Sigmoid colon (tissue), 7 donors: ENCODE measurements around the gene PLEKHG2. TPM values are rescaled to one million over a fixed set of nuclear protein-coding genes. Genes with fewer than 3 reads are reported as not detected.

Experiments used
- DNase-seq: peaks from one replicate; pipeline ENCODE4 v3.0.0-alpha.2; 2019
- H3K27ac ChIP-seq, 4 donors: fragments of 200-600 bp; sonication (generic); one replicate each; pipeline ENCODE4 v1.5.1; 2016 to 2019; ENCODE audit warnings: mild to moderate bottlenecking in 1 of 4
- H3K27me3 ChIP-seq, 3 donors: fragments of 200-600 bp; sonication (generic); one replicate each; pipeline ENCODE4 v1.5.1; 2019; ENCODE audit warnings: mild to moderate bottlenecking in 1 of 3
- H3K36me3 ChIP-seq, 4 donors: fragments of 200-600 bp; sonication (generic); one replicate each; pipeline ENCODE4 v1.5.1; 2016 to 2019
- H3K4me1 ChIP-seq, 4 donors: fragments of 200-600 bp; sonication (generic); one replicate each; pipeline ENCODE4 v1.5.1; 2017 to 2019
- H3K4me3 ChIP-seq, 4 donors: fragments of 200-600 bp; sonication (generic); one replicate each; pipeline ENCODE4 v1.5.1; 2017 to 2019; ENCODE audit warnings: mild to moderate bottlenecking in 2 of 4, moderate library complexity in 1 of 4
- H3K9me3 ChIP-seq, 4 donors: fragments of 200-600 bp in 3 of 4; sonication (generic) in 3 of 4; one replicate each; pipeline versions ENCODE4 v1.5.1 to v1.6.1; 2013 to 2019
- CTCF ChIP-seq, 4 experiments: fragments of 450-650 bp in 3 of 4; fragments of 200-600 bp in 1 of 4; IDR thresholded peaks; one replicate each; pipeline ENCODE4 v1.5.1; 2016 to 2019; ENCODE audit warnings: antibody characterized with exemption in 4 of 4, mild to moderate bottlenecking in 3 of 4, moderate library complexity in 2 of 4
- EP300 ChIP-seq, 4 donors: sonication (generic); formaldehyde crosslinking; IDR thresholded peaks; one replicate each; pipeline ENCODE4 v1.6.1; 2017; ENCODE audit warnings: antibody characterized with exemption in 4 of 4
- POLR2A ChIP-seq, 2 donors: fragments of 450-650 bp; IDR thresholded peaks; one replicate each; pipeline ENCODE4 v1.6.1; 2016; ENCODE audit warnings: antibody characterized with exemption in 2 of 2, mild to moderate bottlenecking in 2 of 2, moderate library complexity in 2 of 2
- POLR2AphosphoS5 ChIP-seq, 4 donors: sonication (generic); formaldehyde crosslinking; IDR thresholded peaks; one replicate each; pipeline ENCODE4 v1.6.1; 2017; ENCODE audit warnings: antibody characterized with exemption in 4 of 4
- WGBS, 2 donors: extraction: QIAGEN DNeasy Blood & Tissue Kit; methylation state at CpG; one replicate each; pipeline ENCODE4 v1.1.7; 2013; 5-methylcytosine and 5-hydroxymethylcytosine counted together
- intact Hi-C: fragments of 100-400 bp; cut with DNase I; formaldehyde crosslinking; loops from one replicate; pipeline ENCODE4 v1.15.1; 2023
- polyA plus RNA-seq, 3 donors: library from polyadenylated mRNA; stranded (reverse); fragments of 200-250 nt; gene quantifications; one replicate each; pipeline ENCODE4 v1.2.3, GENCODE V29; 2013
- total RNA-seq, 4 donors: library from RNA; depleted of rRNA; stranded (reverse); fragments of >200 nt; gene quantifications; one replicate each; pipeline ENCODE4 v1.1.0, GENCODE V29; 2016
- donor health status: healthy with polysubstance abuse.
- donor health status: Bipolar disorder and iron deficiency.
- donor health status: healthy.

PLEKHG2 gene
- total and polyA plus RNA-seq, 7 donors: 0.60 to 28.8 (median 10.7) TPM

GRCh38 chr19:39417463-39418181, 5.2 kb downstream of the PLEKHG2 start:
- no peak for DNase-seq
- intact Hi-C loops: no loop called here
- Histone ChIP-seq H3K36me3 (peaks cover 7 to 65% (median 42%) of the 10 kb centered on the region in 4 donors), H3K4me3 (no peak overlapping the region), H3K27ac (peak overlapping the region in 1 of 4 donors; percentile 21), H3K27me3 (no peaks in the 10 kb centered on the region), H3K9me3 (no peaks in the 10 kb centered on the region), H3K4me1 (peaks cover 0 to 43% (median 35%) of the 10 kb centered on the region in 4 donors)
- TF ChIP-seq EP300 (IDR thresholded peaks at IDR 0.05) (no peak), POLR2A (IDR thresholded peaks at IDR 0.05) (no peak), POLR2AphosphoS5 (IDR thresholded peaks at IDR 0.05) (no peak), CTCF (IDR thresholded peaks at IDR 0.05) (no peak)
- 85 to 87% methylated on average over 30 of the region's 30 CpGs for WGBS, 2 donors

GRCh38 chr19:39419003-39419402, 6.5 kb downstream of the PLEKHG2 start:
- H3K4me1 ChIP-seq: peaks cover 0 to 38% (median 31%) of the 10 kb centered on the region in 4 donors
- H3K27ac ChIP-seq: no peak overlapping the region
- no peak for DNase-seq
- no peak for TF ChIP-seq CTCF (IDR thresholded peaks at IDR 0.05)
- no peak for TF ChIP-seq POLR2AphosphoS5 (IDR thresholded peaks at IDR 0.05)
- no peak for TF ChIP-seq POLR2A (IDR thresholded peaks at IDR 0.05)
- TF ChIP-seq EP300 (IDR thresholded peaks at IDR 0.05): no peak
- intact Hi-C loops: no loop called here
- peaks cover 7 to 79% (median 47%) of the 10 kb centered on the region in 4 donors for H3K36me3 ChIP-seq
- H3K4me3 ChIP-seq: no peak overlapping the region
- no peaks in the 10 kb centered on the region for H3K27me3 ChIP-seq
- 79 to 85% methylated on average over 9 of the region's 9 CpGs for WGBS, 2 donors
- no peaks in the 10 kb centered on the region for H3K9me3 ChIP-seq

- no peak overlapping the region for H3K27ac ChIP-seq
- H3K9me3 ChIP-seq: no peaks in the 10 kb centered on the region
- H3K4me3 ChIP-seq: no peak overlapping the region
- TF ChIP-seq EP300 (IDR thresholded peaks at IDR 0.05) (no peak), POLR2AphosphoS5 (IDR thresholded peaks at IDR 0.05) (no peak), POLR2A (IDR thresholded peaks at IDR 0.05) (no peak), CTCF (IDR thresholded peaks at IDR 0.05) (no peak)
- intact Hi-C loops: no loop called here
- H3K4me1 ChIP-seq: peaks cover 0 to 20% (median 13%) of the 10 kb centered on the region in 4 donors
- DNase-seq: peak; percentile 64
- WGBS, 2 donors: 87 to 93% methylated on average over 15 of the region's 15 CpGs
- no peaks in the 10 kb centered on the region for H3K27me3 ChIP-seq
- peaks cover 7 to 88% (median 50%) of the 10 kb centered on the region in 4 donors for H3K36me3 ChIP-seq
These were observed 8.3 kb downstream of the PLEKHG2 start for GRCh38 chr19:39420769-39421168.

- Histone ChIP-seq H3K4me3 (no peak overlapping the region), H3K36me3 (peaks cover 7 to 79% (median 46%) of the 10 kb centered on the region in 4 donors), H3K9me3 (no peaks in the 10 kb centered on the region), H3K4me1 (peaks cover 0 to 7% (median 3%) of the 10 kb centered on the region in 4 donors), H3K27me3 (no peaks in the 10 kb centered on the region), H3K27ac (no peak overlapping the region)
- WGBS, 2 donors: 95% methylated on average over 5 of the region's 5 CpGs
- intact Hi-C loops: no loop called here
- no peak for DNase-seq
- TF ChIP-seq POLR2AphosphoS5 (IDR thresholded peaks at IDR 0.05) (no peak), EP300 (IDR thresholded peaks at IDR 0.05) (no peak), CTCF (IDR thresholded peaks at IDR 0.05) (no peak), POLR2A (IDR thresholded peaks at IDR 0.05) (no peak)
These were observed 9.6 kb downstream of the PLEKHG2 start for GRCh38 chr19:39422020-39422419.
